GM12891 (cell line): ENCODE data around the gene ZNF444.

ENCODE experiments used
- POLR2A ChIP-seq: IDR thresholded peaks from 2 replicates; pipeline ENCODE4 v1.6.1; 2011; ENCODE audit warnings: low read depth, low read length, control low read depth
- POLR2AphosphoS5 ChIP-seq: IDR thresholded peaks from 2 replicates; pipeline ENCODE4 v1.6.1; 2011; ENCODE audit warnings: low read depth, low read length, control low read depth
- POU2F2 ChIP-seq: IDR thresholded peaks from 2 replicates; pipeline ENCODE4 v1.6.1; 2011; ENCODE audit warnings: low read depth, mild to moderate bottlenecking, control low read depth, low read length, moderate library complexity
- TAF1 ChIP-seq: IDR thresholded peaks from 2 replicates; pipeline ENCODE4 v1.6.1; 2011; ENCODE audit warnings: low read depth, low read length, control low read depth

DNA sequence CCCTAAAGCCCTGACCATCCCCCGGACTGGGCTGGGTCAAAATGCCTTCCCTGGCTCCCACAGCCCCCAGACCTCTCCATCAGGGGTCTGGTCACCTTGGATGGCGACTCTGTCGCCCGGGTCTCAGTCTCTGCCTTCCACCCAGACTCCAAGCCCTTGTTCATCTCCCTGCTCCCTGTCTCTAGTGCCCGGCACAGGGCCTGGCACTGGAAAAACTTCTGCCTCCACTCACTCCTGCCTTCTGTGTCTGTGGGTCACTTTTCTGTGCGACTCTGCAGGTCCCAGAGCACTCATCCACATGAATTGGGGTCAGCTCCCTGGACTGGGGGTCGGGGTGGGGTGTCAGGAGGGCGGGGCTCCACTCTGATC is 21.1 kb upstream of the ZNF444 start:
- TF ChIP-seq POLR2AphosphoS5 (no peak), POLR2A (no peak), TAF1 (no peak), POU2F2 (no peak)
